HCT116 (cell line): ENCODE results near the gene DIP2A. TPM values are rescaled to one million over a fixed set of nuclear protein-coding genes. Genes with fewer than 3 reads are reported as not detected.

Experiments used
- ATAC-seq: fragments of 200-7000 bp; cut with Tn5 transposase; 2 replicates; pipeline ENCODE4 v1.9.1; 2020; ENCODE audit warnings: mild to moderate bottlenecking, moderate library complexity
- BruUV-seq: library from RNA; stranded (reverse); fragments of 400-500 nt; replicated peaks from 2 replicates; lab custom pipeline; 2021; lab: Mats Ljungman, UMichigan
- CTCF ChIA-PET: fragments of 300-600 bp; sonication (Branson Sonifier 250); formaldehyde crosslinking; loops from one replicate; lab custom pipeline; 2021; ENCODE audit warnings: antibody characterized with exemption; lab: Charles Lee
- POLR2A ChIA-PET: fragments of 300-600, 350-600 bp; sonication (Branson Sonifier 250); formaldehyde crosslinking; loops from one replicate; lab custom pipeline; 2021; ENCODE audit warnings: antibody characterized with exemption; lab: Charles Lee
- RAD21 ChIA-PET, 2 experiments: fragments of 300-600 bp; sonication (Branson Sonifier 250); formaldehyde crosslinking; loops; one replicate each; lab custom pipeline; 2023; ENCODE audit warnings: low total read pairs in 2 of 2; ENCODE audit not compliant: uncharacterized antibody in 2 of 2, unreplicated experiment in 2 of 2, low non-redundant PET in 1 of 2; lab: Charles Lee
- DNase-seq: peaks from one replicate; pipeline ENCODE4 v3.0.0-alpha.2; 2010; ENCODE audit warnings: low read depth, low spot score
- H2AFZ ChIP-seq: fragments of 200-600 bp; shearing (Covaris generic), sonication (generic); 2 replicates; pipeline ENCODE4 v1.6.1; 2017; ENCODE audit warnings: low read depth, mixed run types, mixed read lengths, antibody characterized with exemption, low read length; ENCODE audit not compliant: poor library complexity, severe bottlenecking
- H3K27ac ChIP-seq: 2 replicates; pipeline ENCODE4 v1.5.1; 2012; ENCODE audit warnings: low read depth, low read length
- H3K27me3 ChIP-seq: fragments of 200-600 bp; sonication (generic); 2 replicates; pipeline ENCODE4 v1.6.1; 2016; ENCODE audit warnings: mixed run types, low read length, mixed read lengths; ENCODE audit not compliant: insufficient read depth
- H3K36me3 ChIP-seq, 2 experiments: fragments of 200-500 bp in 1 of 2; fragments of 200-600 bp in 1 of 2; sonication (Bioruptor generic) in 1 of 2; sonication (generic) in 1 of 2; 2 replicates each; pipeline versions ENCODE4 v1.5.1 to v1.6.1; 2014 to 2016; ENCODE audit warnings: low read length in 2 of 2, inconsistent platforms in 1 of 2, mixed read lengths in 1 of 2, mixed run types in 1 of 2; ENCODE audit not compliant: insufficient read depth in 2 of 2, control insufficient read depth in 1 of 2
- H3K4me1 ChIP-seq, 2 experiments: fragments of 200-600 bp in 1 of 2; sonication (generic) in 1 of 2; 2 replicates each; pipeline versions ENCODE4 v1.5.1 to v1.6.1; 2012 to 2017; ENCODE audit warnings: low read length in 2 of 2, inconsistent platforms in 1 of 2, mild to moderate bottlenecking in 1 of 2, mixed read lengths in 1 of 2, mixed run types in 1 of 2, moderate library complexity in 1 of 2; ENCODE audit not compliant: insufficient read depth in 2 of 2, control insufficient read depth in 1 of 2
- H3K4me2 ChIP-seq: fragments of 200-600 bp; sonication (generic); 2 replicates; pipeline ENCODE4 v1.6.1; 2017; ENCODE audit warnings: mixed run types, low read length, mixed read lengths
- H3K4me3 ChIP-seq, 2 experiments: fragments of 200-600 bp in 1 of 2; sonication (generic) in 1 of 2; replicated peaks in 1 of 2; 2 replicates each; pipeline ENCODE4 v1.5.1; 2011 to 2016; ENCODE audit warnings: low read length in 2 of 2, control low read depth in 1 of 2, low read depth in 1 of 2, mild to moderate bottlenecking in 1 of 2, mixed read lengths in 1 of 2, mixed run types in 1 of 2
- H3K79me2 ChIP-seq: fragments of 200-600 bp; sonication (generic); 2 replicates; pipeline ENCODE4 v1.6.1; 2017; ENCODE audit warnings: mild to moderate bottlenecking, mixed run types, low read length, moderate library complexity, mixed read lengths; ENCODE audit not compliant: insufficient read depth
- H3K9ac ChIP-seq: fragments of 200-600 bp; sonication (generic); 2 replicates; pipeline ENCODE4 v1.6.1; 2016; ENCODE audit warnings: low read length, mixed read lengths
- H3K9me2 ChIP-seq: fragments of 200-600 bp; sonication (generic), shearing (Covaris generic); 2 replicates; pipeline ENCODE4 v1.6.1; 2017; ENCODE audit warnings: mixed run types, mild to moderate bottlenecking, moderate library complexity; ENCODE audit not compliant: insufficient read depth
- H3K9me3 ChIP-seq, 2 experiments: fragments of 200-500 bp in 1 of 2; fragments of 200-600 bp in 1 of 2; sonication (Bioruptor generic) in 1 of 2; sonication (generic) in 1 of 2; 2 replicates each; pipeline ENCODE4 v1.6.1; 2014 to 2017; ENCODE audit warnings: low read length in 2 of 2, mixed read lengths in 2 of 2, inconsistent platforms in 1 of 2, low read depth in 1 of 2, mild to moderate bottlenecking in 1 of 2, mixed run types in 1 of 2, moderate library complexity in 1 of 2; ENCODE audit not compliant: control insufficient read depth in 1 of 2, insufficient read depth in 1 of 2
- H4K20me1 ChIP-seq: fragments of 200-600 bp; sonication (generic), shearing (Covaris generic); 2 replicates; pipeline ENCODE4 v1.6.1; 2017; ENCODE audit warnings: mixed run types, mild to moderate bottlenecking, moderate library complexity; ENCODE audit not compliant: insufficient read depth
- ATF3 ChIP-seq: IDR thresholded peaks from 2 replicates; pipeline ENCODE4 v1.6.1; 2012
- CBX3 ChIP-seq: IDR thresholded peaks from 2 replicates; pipeline ENCODE4 v1.6.1; 2012; ENCODE audit warnings: low read depth
- CEBPB ChIP-seq: IDR thresholded peaks from 2 replicates; pipeline ENCODE4 v1.6.1; 2012; ENCODE audit warnings: low read depth
- CTCF ChIP-seq, 3 experiments: fragments of 200-600 bp in 1 of 3; sonication (generic) in 1 of 3; IDR thresholded peaks in 2 of 3; conservative IDR thresholded peaks in 1 of 3; 2 replicates each; pipeline ENCODE4 v1.5.1; 2012 to 2017; ENCODE audit warnings: low read depth in 2 of 3, low read length in 2 of 3, antibody characterized with exemption in 1 of 3, borderline replicate concordance in 1 of 3, control low read depth in 1 of 3, mild to moderate bottlenecking in 1 of 3, mixed read lengths in 1 of 3, mixed run types in 1 of 3, moderate library complexity in 1 of 3; ENCODE audit not compliant: insufficient read depth in 1 of 3
- EGR1 ChIP-seq: IDR thresholded peaks from 2 replicates; pipeline ENCODE4 v1.6.1; 2012; ENCODE audit warnings: low read depth
- ELF1 ChIP-seq: IDR thresholded peaks from 2 replicates; pipeline ENCODE4 v1.6.1; 2012; ENCODE audit warnings: low read depth, borderline replicate concordance
- EZH2phosphoT487 ChIP-seq: fragments of 200-600 bp; IDR thresholded peaks from 2 replicates; pipeline ENCODE4 v1.6.1; 2018; ENCODE audit warnings: antibody characterized with exemption, borderline replicate concordance
- FOSL1 ChIP-seq: IDR thresholded peaks from 2 replicates; pipeline ENCODE4 v1.6.1; 2012; ENCODE audit warnings: low read depth
- MAX ChIP-seq: IDR thresholded peaks from 2 replicates; pipeline ENCODE4 v1.6.1; 2012
- POLR2A ChIP-seq: IDR thresholded peaks from 2 replicates; pipeline ENCODE4 v1.7.0; 2011; ENCODE audit warnings: borderline replicate concordance; ENCODE audit not compliant: insufficient read depth, insufficient read length; ENCODE audit errors: extremely low read depth
- POLR2AphosphoS5 ChIP-seq: IDR thresholded peaks from 2 replicates; pipeline ENCODE4 v1.6.1; 2011; ENCODE audit warnings: mild to moderate bottlenecking, low read depth, low read length, moderate library complexity
- RAD21 ChIP-seq: IDR thresholded peaks from 2 replicates; pipeline ENCODE4 v1.6.1; 2012; ENCODE audit warnings: low read depth, mild to moderate bottlenecking
- REST ChIP-seq: IDR thresholded peaks from 2 replicates; pipeline ENCODE4 v1.6.1; 2012; ENCODE audit warnings: low read depth
- SIN3A ChIP-seq: IDR thresholded peaks from 2 replicates; pipeline ENCODE4 v1.6.1; 2012; ENCODE audit warnings: low read depth
- SP1 ChIP-seq: IDR thresholded peaks from 2 replicates; pipeline ENCODE4 v1.6.1; 2012; ENCODE audit warnings: low read depth
- TCF7L2 ChIP-seq: IDR thresholded peaks from 2 replicates; pipeline ENCODE4 v1.7.0; 2011; ENCODE audit warnings: borderline replicate concordance, inconsistent platforms; ENCODE audit not compliant: insufficient read depth, insufficient read length; ENCODE audit errors: extremely low read depth
- YY1 ChIP-seq: IDR thresholded peaks from 2 replicates; pipeline ENCODE4 v1.6.1; 2011; ENCODE audit warnings: low read length, low read depth, moderate library complexity, mild to moderate bottlenecking; ENCODE audit not compliant: insufficient replicate concordance; ENCODE audit errors: extremely low read depth
- ZBTB33 ChIP-seq: IDR thresholded peaks from 2 replicates; pipeline ENCODE4 v1.6.1; 2011; ENCODE audit warnings: mild to moderate bottlenecking, low read length, moderate library complexity; ENCODE audit not compliant: insufficient replicate concordance; ENCODE audit errors: extremely low read depth
- ZFX ChIP-seq: fragments of 450-650 bp; IDR thresholded peaks from 2 replicates; pipeline ENCODE4 v1.6.1; 2017
- intact Hi-C: fragments of 100-400 bp; cut with micrococcal nuclease; formaldehyde crosslinking; loops from 2 replicates; pipeline ENCODE4 v1.10.0; 2022
- total RNA-seq: library from RNA; stranded (reverse); gene quantifications from one replicate; pipeline ENCODE4 v1.2.1, GENCODE V29; 2021; ENCODE audit not compliant: unreplicated experiment

The DIP2A gene
- total RNA-seq, 1 experiment from 2014 or later: 39.9 TPM

GRCh38 chr21:46431448-46431847 lies 27.2 kb upstream of the DIP2A start:
- ATAC-seq (no peak), DNase-seq (no peak)
- no peaks in the 10 kb centered on the region for H3K9me3 ChIP-seq
- ChIA-PET RAD21 (no interaction called here), CTCF (no interaction called here), POLR2A (no interaction called here)
- no peaks in the 10 kb centered on the region for H3K4me1 ChIP-seq
- BruUV-seq: no TSS peak
- H3K27ac ChIP-seq: no peak overlapping the region
- H4K20me1 ChIP-seq: no peaks in the 10 kb centered on the region
- no peak overlapping the region for H3K9ac ChIP-seq
- no peaks in the 10 kb centered on the region for H3K79me2 ChIP-seq
- H2AFZ ChIP-seq: no peak overlapping the region
- no peaks in the 10 kb centered on the region for H3K9me2 ChIP-seq
- intact Hi-C loops: no loop called here
- no peak overlapping the region for H3K4me2 ChIP-seq
- no peaks in the 10 kb centered on the region for H3K27me3 ChIP-seq
- TF ChIP-seq SP1 (no peak), EGR1 (no peak), FOSL1 (no peak), ATF3 (no peak), ELF1 (no peak), POLR2AphosphoS5 (no peak), POLR2A (no peak), EZH2phosphoT487 (no peak), RAD21 (no peak), CBX3 (no peak), MAX (no peak), ZFX (no peak), CTCF (IDR thresholded peaks at IDR 0.05 in 2 of 3, conservative IDR thresholded peaks at IDR 0.05 in 1 of 3; ENCODE audit: borderline replicate concordance in 1 of 3, insufficient read depth in 1 of 3, low read depth in 2 of 3, low read length in 2 of 3) (no peak), CEBPB (no peak), TCF7L2 (no peak), REST (no peak), SIN3A (no peak), ZBTB33 (no peak), YY1 (no peak)
- H3K36me3 ChIP-seq: peaks cover 6% of the 10 kb centered on the region in 2 experiments; a peak in 3 of 4 replicates
- H3K4me3 ChIP-seq: no peak overlapping the region
